ENCODE data around the gene KMT2B.

The KMT2B gene

GRCh38 chr19:35748106-35749020 is 30.6 kb downstream of the KMT2B start, which contains the start of gene LIN37 (continued):
- TF ChIP-seq HIC1 (tag by site-specific recombination; IDR thresholded peaks at IDR 0.05) = no peak
- TF ChIP-seq ZNF311 (tag by site-specific recombination; IDR thresholded peaks at IDR 0.05; ENCODE audit: borderline replicate concordance) = no peak
- TF ChIP-seq ZEB2 (tag by site-specific recombination; IDR thresholded peaks at IDR 0.05) = peak; percentile 46; the same call in 1 of the 2 replicates
- peak; percentile 55 for TF ChIP-seq KLF10 (tag by site-specific recombination; IDR thresholded peaks at IDR 0.05)
- TF ChIP-seq ZNF26 (tag by site-specific recombination; IDR thresholded peaks at IDR 0.05) = no peak
- TF ChIP-seq ZNF704 (tag by site-specific recombination; IDR thresholded peaks at IDR 0.05) = no peak
- TF ChIP-seq ZBTB8A (tag by site-specific recombination; IDR thresholded peaks at IDR 0.05) = peak; percentile 94
- TF ChIP-seq ZSCAN4 (tag by site-specific recombination; IDR thresholded peaks at IDR 0.05) = peak; percentile 76
- TF ChIP-seq ZNF785 (tag by site-specific recombination; IDR thresholded peaks at IDR 0.05) = no peak
- no peak for TF ChIP-seq BCL6B (tag by site-specific recombination; IDR thresholded peaks at IDR 0.05)
- peak; percentile 87 for TF ChIP-seq ZNF513 (tag by site-specific recombination; IDR thresholded peaks at IDR 0.05)
- TF ChIP-seq SETDB1 (IDR thresholded peaks at IDR 0.05; ENCODE audit: insufficient read length, low read length) = no peak
- TF ChIP-seq ZNF324 (tag by site-specific recombination; IDR thresholded peaks at IDR 0.05) = no peak; the same call in 1 of the 2 replicates
- TF ChIP-seq ZNF701 (tag by site-specific recombination; IDR thresholded peaks at IDR 0.05) = no peak
- no peak for TF ChIP-seq ZNF341 (tag by site-specific recombination; IDR thresholded peaks at IDR 0.05; ENCODE audit: low read depth)
- TF ChIP-seq ZSCAN16 (tag by site-specific recombination; IDR thresholded peaks at IDR 0.05) = no peak
- TF ChIP-seq ZNF214 (tag by site-specific recombination; IDR thresholded peaks at IDR 0.05; ENCODE audit: borderline replicate concordance) = no peak
- no peak for TF ChIP-seq ZNF791 (tag by site-specific recombination; IDR thresholded peaks at IDR 0.05)
- no peak for TF ChIP-seq ATF2 (tag by site-specific recombination; IDR thresholded peaks at IDR 0.05; ENCODE audit: low read depth)
- TF ChIP-seq OSR2 (tag by site-specific recombination; IDR thresholded peaks at IDR 0.05) = peak; percentile 77
- TF ChIP-seq ZNF398 (tag by site-specific recombination; IDR thresholded peaks at IDR 0.05) = no peak
- TF ChIP-seq SP2 (tag by site-specific recombination; IDR thresholded peaks at IDR 0.05) = peak; percentile 100
- no peak for TF ChIP-seq ZNF404 (tag by site-specific recombination; IDR thresholded peaks at IDR 0.05)
- no peak for TF ChIP-seq ZNF624 (tag by site-specific recombination; IDR thresholded peaks at IDR 0.05)
- TF ChIP-seq ZNF639 (tag by site-specific recombination; IDR thresholded peaks at IDR 0.05) = peak; percentile 50
